ENCODE measurements around the gene CCDC97. TPM values are rescaled to one million over a fixed set of nuclear protein-coding genes. Genes with fewer than 3 reads are reported as not detected.

Gene CCDC97
- total RNA-seq, 1 experiment from 2014 or later = 25.5 TPM

DNA sequence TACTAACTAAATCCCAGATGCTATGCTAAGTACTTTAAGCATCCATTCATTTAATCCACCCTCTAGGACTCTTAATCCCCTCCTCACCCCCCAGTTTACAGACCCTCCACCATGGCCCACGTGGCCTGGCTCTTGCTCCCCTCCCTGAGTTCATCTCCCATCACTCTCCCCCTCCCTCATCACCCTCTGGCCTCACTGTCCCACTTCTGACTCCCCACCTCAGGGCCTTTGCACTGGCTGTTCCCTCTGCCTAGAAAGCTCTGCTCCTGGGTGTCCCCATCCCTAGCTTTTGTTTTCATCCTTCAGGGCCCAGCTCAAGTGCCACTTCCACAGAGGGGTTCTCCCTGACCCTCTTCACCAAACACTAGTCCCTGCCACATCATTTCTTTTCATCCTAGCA is 49.8 kb downstream of the CCDC97 start:
- in situ Hi-C loops (cut with HindIII; ENCODE audit: low pct_unique_long_range_greater_than_20kb, low sequenced_read_pairs) (no loop called here), intact Hi-C loops (cut with micrococcal nuclease; ENCODE audit: unreplicated experiment) (no loop called here)
- Histone ChIP-seq H3K27me3 (ENCODE audit: control insufficient read depth, insufficient read depth, low read length) (no peaks in the 10 kb centered on the region), H3K36me3 (ENCODE audit: control insufficient read depth, insufficient read depth, low read length) (no peaks in the 10 kb centered on the region), H3K27ac (ENCODE audit: low read length) (no peak overlapping the region), H3K4me1 (ENCODE audit: control insufficient read depth, insufficient read depth, low read length) (peaks cover 3% of the 10 kb centered on the region), H3K9me3 (ENCODE audit: control insufficient read depth, insufficient read depth, low read depth, low read length) (no peaks in the 10 kb centered on the region), H3K4me3 (ENCODE audit: low read depth in 2 of 2, low read length in 2 of 2) (no peak overlapping the region)
- ATAC-seq = no peak
- POLR2A ChIA-PET = no interaction called here
- DNase-seq (ENCODE audit: low read depth, low spot score) = no peak
- CTCF ChIA-PET = no interaction called here
- TF ChIP-seq POLR2AphosphoS5 (IDR thresholded peaks at IDR 0.05; ENCODE audit: low read depth, low read length) (no peak), TCF7L2 (IDR thresholded peaks at IDR 0.05; ENCODE audit: low read depth, low read length) (no peak)
- TF ChIP-seq, protein P1, sequence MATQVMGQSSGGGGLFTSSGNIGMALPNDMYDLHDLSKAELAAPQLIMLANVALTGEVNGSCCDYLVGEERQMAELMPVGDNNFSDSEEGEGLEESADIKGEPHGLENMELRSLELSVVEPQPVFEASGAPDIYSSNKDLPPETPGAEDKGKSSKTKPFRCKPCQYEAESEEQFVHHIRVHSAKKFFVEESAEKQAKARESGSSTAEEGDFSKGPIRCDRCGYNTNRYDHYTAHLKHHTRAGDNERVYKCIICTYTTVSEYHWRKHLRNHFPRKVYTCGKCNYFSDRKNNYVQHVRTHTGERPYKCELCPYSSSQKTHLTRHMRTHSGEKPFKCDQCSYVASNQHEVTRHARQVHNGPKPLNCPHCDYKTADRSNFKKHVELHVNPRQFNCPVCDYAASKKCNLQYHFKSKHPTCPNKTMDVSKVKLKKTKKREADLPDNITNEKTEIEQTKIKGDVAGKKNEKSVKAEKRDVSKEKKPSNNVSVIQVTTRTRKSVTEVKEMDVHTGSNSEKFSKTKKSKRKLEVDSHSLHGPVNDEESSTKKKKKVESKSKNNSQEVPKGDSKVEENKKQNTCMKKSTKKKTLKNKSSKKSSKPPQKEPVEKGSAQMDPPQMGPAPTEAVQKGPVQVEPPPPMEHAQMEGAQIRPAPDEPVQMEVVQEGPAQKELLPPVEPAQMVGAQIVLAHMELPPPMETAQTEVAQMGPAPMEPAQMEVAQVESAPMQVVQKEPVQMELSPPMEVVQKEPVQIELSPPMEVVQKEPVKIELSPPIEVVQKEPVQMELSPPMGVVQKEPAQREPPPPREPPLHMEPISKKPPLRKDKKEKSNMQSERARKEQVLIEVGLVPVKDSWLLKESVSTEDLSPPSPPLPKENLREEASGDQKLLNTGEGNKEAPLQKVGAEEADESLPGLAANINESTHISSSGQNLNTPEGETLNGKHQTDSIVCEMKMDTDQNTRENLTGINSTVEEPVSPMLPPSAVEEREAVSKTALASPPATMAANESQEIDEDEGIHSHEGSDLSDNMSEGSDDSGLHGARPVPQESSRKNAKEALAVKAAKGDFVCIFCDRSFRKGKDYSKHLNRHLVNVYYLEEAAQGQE (IDR thresholded peaks at IDR 0.05; ENCODE audit: insufficient read depth in 1 of 2, low read depth in 2 of 2, low read length in 1 of 2) = no peak
- no TSS peak for BruUV-seq (replicated peaks)

DNA sequence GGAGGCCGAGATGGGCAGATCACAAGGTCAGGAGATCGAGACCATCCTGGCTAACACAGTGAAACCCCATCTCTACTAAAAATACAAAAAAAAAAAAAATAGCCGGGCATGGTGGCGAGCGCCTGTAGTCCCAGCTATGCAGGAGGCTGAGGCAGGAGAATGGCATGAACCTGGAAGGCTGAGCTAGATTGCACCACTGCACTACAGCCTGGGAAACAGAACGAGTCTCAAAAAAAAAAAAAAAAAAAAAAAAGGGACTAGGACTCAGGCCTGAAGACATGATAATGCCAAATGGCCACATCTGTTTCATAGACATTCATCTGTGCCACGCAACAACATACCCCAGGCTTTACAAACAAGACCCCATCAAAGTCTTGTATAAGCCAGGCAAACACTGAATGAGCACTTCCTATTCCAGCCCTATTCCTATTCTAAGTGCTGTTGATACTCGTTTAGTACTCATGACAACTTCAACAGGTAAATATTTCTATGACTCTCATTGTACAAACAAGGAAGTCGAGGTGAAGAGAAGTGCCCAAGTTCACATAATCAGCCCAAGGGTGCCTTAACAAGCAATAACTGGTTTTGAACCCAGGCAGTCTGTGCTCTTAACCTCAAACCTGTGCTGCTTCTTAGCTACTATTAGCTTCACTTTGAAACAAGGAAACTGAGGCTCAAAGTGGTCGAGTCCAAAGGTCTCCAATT is 52.3 kb downstream of the CCDC97 start:
- no peak for ATAC-seq
- BruUV-seq (replicated peaks) = no TSS peak
- POLR2A ChIA-PET = no interaction called here

More for the DNA sequence above, 52.3 kb downstream of the CCDC97 start:
- CTCF ChIA-PET = no interaction called here
- no peak for DNase-seq (ENCODE audit: low read depth, low spot score)
- in situ Hi-C loops (cut with HindIII; ENCODE audit: low pct_unique_long_range_greater_than_20kb, low sequenced_read_pairs) (no loop called here), intact Hi-C loops (cut with micrococcal nuclease; ENCODE audit: unreplicated experiment) (no loop called here)
- Histone ChIP-seq H3K4me3 (ENCODE audit: low read depth in 2 of 2, low read length in 2 of 2) (no peak overlapping the region), H3K36me3 (ENCODE audit: control insufficient read depth, insufficient read depth, low read length) (no peaks in the 10 kb centered on the region), H3K27ac (ENCODE audit: low read length) (no peak overlapping the region), H3K9me3 (ENCODE audit: control insufficient read depth, insufficient read depth, low read depth, low read length) (no peaks in the 10 kb centered on the region), H3K27me3 (ENCODE audit: control insufficient read depth, insufficient read depth, low read length) (no peaks in the 10 kb centered on the region), H3K4me1 (ENCODE audit: control insufficient read depth, insufficient read depth, low read length) (peaks cover 3% of the 10 kb centered on the region)
- TF ChIP-seq SIN3A (IDR thresholded peaks at IDR 0.05; ENCODE audit: borderline replicate concordance, insufficient read depth, low read depth, low read length) (no peak), POLR2AphosphoS5 (IDR thresholded peaks at IDR 0.05; ENCODE audit: low read depth, low read length) (no peak), TCF7L2 (IDR thresholded peaks at IDR 0.05; ENCODE audit: low read depth, low read length) (no peak)
- TF ChIP-seq, protein P2, sequence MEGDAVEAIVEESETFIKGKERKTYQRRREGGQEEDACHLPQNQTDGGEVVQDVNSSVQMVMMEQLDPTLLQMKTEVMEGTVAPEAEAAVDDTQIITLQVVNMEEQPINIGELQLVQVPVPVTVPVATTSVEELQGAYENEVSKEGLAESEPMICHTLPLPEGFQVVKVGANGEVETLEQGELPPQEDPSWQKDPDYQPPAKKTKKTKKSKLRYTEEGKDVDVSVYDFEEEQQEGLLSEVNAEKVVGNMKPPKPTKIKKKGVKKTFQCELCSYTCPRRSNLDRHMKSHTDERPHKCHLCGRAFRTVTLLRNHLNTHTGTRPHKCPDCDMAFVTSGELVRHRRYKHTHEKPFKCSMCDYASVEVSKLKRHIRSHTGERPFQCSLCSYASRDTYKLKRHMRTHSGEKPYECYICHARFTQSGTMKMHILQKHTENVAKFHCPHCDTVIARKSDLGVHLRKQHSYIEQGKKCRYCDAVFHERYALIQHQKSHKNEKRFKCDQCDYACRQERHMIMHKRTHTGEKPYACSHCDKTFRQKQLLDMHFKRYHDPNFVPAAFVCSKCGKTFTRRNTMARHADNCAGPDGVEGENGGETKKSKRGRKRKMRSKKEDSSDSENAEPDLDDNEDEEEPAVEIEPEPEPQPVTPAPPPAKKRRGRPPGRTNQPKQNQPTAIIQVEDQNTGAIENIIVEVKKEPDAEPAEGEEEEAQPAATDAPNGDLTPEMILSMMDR (IDR thresholded peaks at IDR 0.05) = no peak
- TF ChIP-seq, protein P1 (IDR thresholded peaks at IDR 0.05; ENCODE audit: insufficient read depth in 1 of 2, low read depth in 2 of 2, low read length in 1 of 2) = no peak
